ENCODE measurements around the gene GRIN1.

- TF ChIP-seq SIN3A (IDR thresholded peaks at IDR 0.05; ENCODE audit: low read depth, low read length) (no peak), CTCF (IDR thresholded peaks at IDR 0.05 in 2 of 3, conservative IDR thresholded peaks at IDR 0.05 in 1 of 3; ENCODE audit: control insufficient read depth in 2 of 3, extremely low read depth in 1 of 3, insufficient read depth in 1 of 3, low read depth in 3 of 3, low read length in 3 of 3) (no peak), EZH2 (IDR thresholded peaks at IDR 0.05; ENCODE audit: borderline replicate concordance, control insufficient read depth, low read depth, low read length) (no peak), ZNF274 (IDR thresholded peaks at IDR 0.05; ENCODE audit: insufficient read depth, insufficient read length) (no peak)
Measured at GRCh38 chr9:137145731-137146526, 7.0 kb downstream of the GRIN1 start.
